Karpas-422 (cell line): ENCODE results near the gene ELFN1. TPM values are rescaled to one million over a fixed set of nuclear protein-coding genes. Genes with fewer than 3 reads are reported as not detected.

ENCODE experiments used
- DNase-seq: peaks from one replicate; pipeline ENCODE4 v3.0.0-alpha.2; 2015
- H2AFZ ChIP-seq: fragments of 200-600 bp; sonication (generic); 2 replicates; pipeline ENCODE4 v1.6.1; 2014; ENCODE audit warnings: antibody characterized with exemption, low read length, mixed read lengths
- H3K27ac ChIP-seq: fragments of 200-600 bp; sonication (generic); 2 replicates; pipeline ENCODE4 v1.5.1; 2014; ENCODE audit warnings: mild to moderate bottlenecking, low read length, moderate library complexity
- H3K27me3 ChIP-seq: fragments of 200-600 bp; sonication (generic); 2 replicates; pipeline ENCODE4 v1.6.1; 2014; ENCODE audit warnings: low read length, mixed read lengths
- H3K36me3 ChIP-seq: fragments of 200-600 bp; sonication (generic); 2 replicates; pipeline ENCODE4 v1.6.1; 2014; ENCODE audit warnings: low read length, mixed read lengths; ENCODE audit not compliant: insufficient read depth
- H3K4me1 ChIP-seq: fragments of 200-600 bp; sonication (generic); 2 replicates; pipeline ENCODE4 v1.6.1; 2014; ENCODE audit warnings: mild to moderate bottlenecking, low read length, mixed read lengths
- H3K4me2 ChIP-seq: fragments of 200-600 bp; sonication (generic); 2 replicates; pipeline ENCODE4 v1.6.1; 2014; ENCODE audit warnings: low read length, low read depth, mild to moderate bottlenecking; ENCODE audit not compliant: poor library complexity, severe bottlenecking
- H3K4me3 ChIP-seq: fragments of 200-600 bp; sonication (generic); 2 replicates; pipeline ENCODE4 v1.5.1; 2014; ENCODE audit warnings: mild to moderate bottlenecking, antibody characterized with exemption, low read length, mixed read lengths
- H3K79me2 ChIP-seq: fragments of 200-600 bp; sonication (generic); 2 replicates; pipeline ENCODE4 v1.6.1; 2014; ENCODE audit warnings: mild to moderate bottlenecking, low read length, mixed read lengths
- H3K9ac ChIP-seq: fragments of 200-600 bp; sonication (generic); 2 replicates; pipeline ENCODE4 v1.6.0; 2014; ENCODE audit warnings: low read length
- H3K9me2 ChIP-seq: fragments of 200-600 bp; sonication (generic), shearing (Covaris generic); replicated peaks from 2 replicates; pipeline ENCODE4 v1.6.0; 2014; ENCODE audit warnings: mild to moderate bottlenecking, low read length, moderate library complexity; ENCODE audit not compliant: insufficient read depth
- H3K9me3 ChIP-seq: fragments of 300-700, 200-600 bp; sonication (generic); 2 replicates; pipeline ENCODE4 v1.6.1; 2014; ENCODE audit warnings: low read length, mixed read lengths
- H4K20me1 ChIP-seq: fragments of 200-600 bp; sonication (generic); 2 replicates; pipeline ENCODE4 v1.6.1; 2014; ENCODE audit warnings: mild to moderate bottlenecking, antibody characterized with exemption, low read length, low read depth; ENCODE audit not compliant: insufficient read depth
- total RNA-seq: library from RNA; depleted of rRNA; stranded (reverse); fragments of >200 nt; shearing (Covaris generic); gene quantifications from 2 replicates; pipeline ENCODE4 v1.2.3, GENCODE V29; 2014; ENCODE audit warnings: low replicate concordance

The ELFN1 gene
- total RNA-seq, 1 experiment from 2014 or later = not detected

DNA sequence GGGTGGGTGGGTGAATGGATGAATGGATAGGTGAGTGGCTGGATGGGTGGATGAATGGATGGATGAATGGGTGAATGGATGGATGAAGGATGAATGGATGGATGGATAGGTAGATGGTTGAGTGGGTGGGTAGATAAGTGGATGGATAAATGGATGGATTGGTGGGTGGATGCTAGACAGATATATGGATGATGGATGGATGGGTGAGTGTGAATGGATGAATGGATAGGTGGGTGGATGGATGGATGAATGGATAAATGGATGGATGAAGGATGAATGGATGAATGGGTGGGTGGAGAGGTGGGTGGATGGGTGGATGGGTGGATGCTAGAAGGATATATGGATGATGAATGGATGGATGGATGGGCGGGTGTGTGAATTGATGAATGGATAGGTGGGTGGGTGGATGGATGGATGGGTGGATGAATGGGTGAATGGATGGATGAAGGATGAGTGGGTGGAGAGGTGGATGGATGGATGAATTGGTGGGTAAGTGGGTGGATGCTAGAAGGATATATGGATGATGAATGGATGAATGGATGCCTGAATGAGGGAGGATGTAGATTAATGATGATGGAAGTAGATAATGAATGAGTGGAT lies 20.4 kb downstream of the ELFN1 start:
- no peaks in the 10 kb centered on the region for H3K79me2 ChIP-seq
- no peak overlapping the region for H3K4me2 ChIP-seq
- H4K20me1 ChIP-seq = no peaks in the 10 kb centered on the region
- H3K36me3 ChIP-seq = no peaks in the 10 kb centered on the region
- H3K27ac ChIP-seq = no peak overlapping the region
- no peaks in the 10 kb centered on the region for H3K4me1 ChIP-seq
- no peak overlapping the region for H2AFZ ChIP-seq
- no peaks in the 10 kb centered on the region for H3K9me3 ChIP-seq
- H3K9me2 ChIP-seq = no peaks in the 10 kb centered on the region
- no peak for DNase-seq
- H3K9ac ChIP-seq = no peak overlapping the region
- H3K27me3 ChIP-seq = no peaks in the 10 kb centered on the region
- no peak overlapping the region for H3K4me3 ChIP-seq

DNA sequence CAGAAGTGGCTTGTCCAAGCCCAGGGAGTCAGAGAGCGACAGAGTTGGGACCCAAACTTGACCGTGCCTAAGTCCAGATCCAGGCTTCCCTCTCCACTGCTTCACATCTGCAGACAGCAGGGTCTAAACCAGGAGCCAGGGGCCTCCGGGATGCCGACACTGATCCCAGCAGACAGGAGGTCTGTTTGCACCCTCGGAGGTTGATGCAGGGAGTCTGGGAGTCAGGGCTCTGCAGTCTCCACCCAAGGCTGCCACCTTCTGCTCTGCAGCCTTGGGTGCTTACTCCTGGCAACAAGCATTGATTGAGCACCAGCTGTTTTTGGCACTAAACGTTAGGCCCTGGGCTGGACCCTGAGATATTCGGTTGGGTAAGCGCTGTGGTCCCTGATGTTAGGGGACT lies 21.0 kb downstream of the ELFN1 start:
- Histone ChIP-seq H3K79me2 (no peaks in the 10 kb centered on the region), H3K9me2 (no peaks in the 10 kb centered on the region), H3K27ac (no peak overlapping the region), H4K20me1 (no peaks in the 10 kb centered on the region), H3K4me3 (no peak overlapping the region), H2AFZ (no peak overlapping the region), H3K27me3 (no peaks in the 10 kb centered on the region), H3K9ac (no peak overlapping the region), H3K4me2 (no peak overlapping the region), H3K4me1 (no peaks in the 10 kb centered on the region), H3K9me3 (no peaks in the 10 kb centered on the region), H3K36me3 (no peaks in the 10 kb centered on the region)
- DNase-seq = no peak

DNA sequence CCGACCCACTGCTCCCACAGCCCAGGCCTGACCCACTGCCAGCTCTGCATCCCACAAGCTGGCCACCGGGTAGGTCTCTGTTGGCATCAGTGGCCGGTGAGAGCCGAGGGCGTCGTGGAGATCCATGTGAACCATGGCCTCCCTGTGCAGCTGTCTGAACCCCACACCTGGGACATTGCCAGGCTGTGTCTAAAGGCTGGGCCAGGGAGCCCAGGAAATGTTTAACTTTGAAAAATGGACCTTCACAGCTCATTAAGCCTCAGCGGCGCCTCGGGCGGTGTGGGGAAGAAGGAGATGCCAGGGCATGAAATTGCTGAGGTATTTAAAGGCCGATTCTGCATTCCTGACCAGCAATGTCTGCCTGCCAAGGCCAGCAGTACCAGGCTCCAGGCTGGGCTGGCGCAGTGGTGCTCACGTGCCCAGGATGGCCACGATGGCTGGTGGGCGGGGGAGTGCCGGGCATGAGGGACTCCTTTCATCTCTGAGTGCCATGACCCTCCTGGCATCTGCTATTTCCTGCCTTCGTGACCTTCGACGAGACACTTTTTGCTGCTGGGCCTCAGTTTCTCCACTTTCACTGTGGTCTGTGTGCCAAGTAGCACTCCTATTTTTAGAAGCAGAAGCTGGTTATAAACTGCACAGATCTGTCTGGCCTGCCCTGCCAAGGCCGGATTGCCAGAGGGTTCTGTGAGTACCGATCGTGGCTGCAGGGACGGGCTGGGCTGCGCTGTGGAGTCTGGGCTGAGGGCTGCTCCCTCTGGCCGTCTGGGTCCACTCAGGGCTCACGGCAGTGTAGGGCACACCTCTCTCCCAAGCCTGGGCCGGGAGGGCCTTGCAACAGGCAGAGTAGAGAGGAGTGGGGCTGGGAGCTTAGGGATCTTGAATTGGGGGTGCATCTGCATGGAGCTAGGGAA lies 21.8 kb downstream of the ELFN1 start:
- H4K20me1 ChIP-seq = no peaks in the 10 kb centered on the region
- no peak overlapping the region for H3K9ac ChIP-seq
- no peaks in the 10 kb centered on the region for H3K9me2 ChIP-seq
- no peak overlapping the region for H3K4me2 ChIP-seq
- no peak for DNase-seq
- H3K4me1 ChIP-seq = no peaks in the 10 kb centered on the region
- no peaks in the 10 kb centered on the region for H3K27me3 ChIP-seq
- no peak overlapping the region for H3K27ac ChIP-seq
- H3K36me3 ChIP-seq = no peaks in the 10 kb centered on the region
- no peak overlapping the region for H3K4me3 ChIP-seq
- no peak overlapping the region for H2AFZ ChIP-seq
- H3K9me3 ChIP-seq = no peaks in the 10 kb centered on the region
- no peaks in the 10 kb centered on the region for H3K79me2 ChIP-seq

DNA sequence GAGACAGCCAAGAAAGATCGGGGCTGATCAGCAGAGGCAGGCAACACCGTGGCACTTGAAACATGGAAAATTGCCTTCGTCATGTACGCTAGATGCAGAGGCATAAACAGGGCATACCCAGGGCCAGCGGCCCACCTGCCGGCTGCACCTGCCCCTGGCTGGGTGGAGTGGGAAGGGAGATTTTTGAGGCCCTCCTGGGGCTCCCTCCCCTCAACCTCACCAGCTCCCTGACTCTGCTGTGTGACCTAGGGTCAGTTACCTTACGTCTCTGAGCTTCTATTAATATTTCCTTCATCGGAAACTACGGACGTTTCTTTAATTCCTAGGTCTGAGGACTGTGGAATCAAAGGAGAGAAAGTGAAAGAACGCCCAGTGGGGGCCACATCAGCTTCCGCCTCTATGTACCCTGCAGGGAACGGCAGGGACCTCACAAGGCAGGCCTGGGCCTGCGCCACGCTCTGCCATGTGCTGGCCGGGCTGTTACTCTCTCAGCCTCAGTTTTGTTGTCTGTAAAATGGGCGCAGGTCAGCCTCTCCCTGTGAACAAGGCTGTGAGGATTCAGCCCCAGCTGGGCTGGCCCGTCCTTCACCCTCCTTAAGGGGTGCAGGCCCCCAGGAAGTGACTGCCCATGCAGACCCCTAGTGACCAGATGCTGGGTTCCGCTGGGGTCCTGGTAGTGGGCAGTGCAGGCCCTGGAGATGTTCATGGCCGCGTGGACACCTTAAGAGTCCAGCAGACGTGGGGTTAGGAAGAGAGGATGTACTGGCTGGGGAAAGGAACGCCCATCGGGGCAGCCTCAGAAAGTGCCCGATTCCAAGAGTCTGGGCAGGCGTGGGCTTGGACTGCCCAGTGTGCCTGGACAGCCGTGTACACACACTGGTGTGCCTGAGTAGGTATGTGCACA lies 22.7 kb downstream of the ELFN1 start:
- Histone ChIP-seq H3K9me2 (no peaks in the 10 kb centered on the region), H3K27me3 (no peaks in the 10 kb centered on the region)

GRCh38 chr7:1693419-1693990 lies 23.4 kb downstream of the ELFN1 start:
- H4K20me1 ChIP-seq = no peaks in the 10 kb centered on the region
- DNase-seq = no peak
- H3K27me3 ChIP-seq = no peaks in the 10 kb centered on the region
- no peaks in the 10 kb centered on the region for H3K9me3 ChIP-seq
- H3K9ac ChIP-seq = no peak overlapping the region
- no peak overlapping the region for H3K4me3 ChIP-seq
- H3K36me3 ChIP-seq = no peaks in the 10 kb centered on the region
- no peak overlapping the region for H2AFZ ChIP-seq
- H3K27ac ChIP-seq = no peak overlapping the region
- H3K79me2 ChIP-seq = no peaks in the 10 kb centered on the region
- H3K9me2 ChIP-seq = no peaks in the 10 kb centered on the region
- no peak overlapping the region for H3K4me2 ChIP-seq
- peaks cover 5% of the 10 kb centered on the region; the same call in 1 of the 2 replicates for H3K4me1 ChIP-seq

More for the DNA sequence above, 22.7 kb downstream of the ELFN1 start:
- Histone ChIP-seq H3K9me3 (no peaks in the 10 kb centered on the region), H3K4me1 (no peaks in the 10 kb centered on the region), H3K27ac (no peak overlapping the region), H3K4me2 (no peak overlapping the region), H3K36me3 (no peaks in the 10 kb centered on the region), H2AFZ (no peak overlapping the region), H4K20me1 (no peaks in the 10 kb centered on the region), H3K79me2 (no peaks in the 10 kb centered on the region), H3K4me3 (no peak overlapping the region), H3K9ac (no peak overlapping the region)
- no peak for DNase-seq

- Histone ChIP-seq H3K4me1 (peaks cover 5% of the 10 kb centered on the region; the same call in 1 of the 2 replicates), H3K9me2 (no peaks in the 10 kb centered on the region), H3K4me3 (no peak overlapping the region), H3K36me3 (no peaks in the 10 kb centered on the region), H3K79me2 (no peaks in the 10 kb centered on the region), H4K20me1 (no peaks in the 10 kb centered on the region), H3K4me2 (no peak overlapping the region), H2AFZ (no peak overlapping the region), H3K9ac (no peak overlapping the region), H3K9me3 (no peaks in the 10 kb centered on the region), H3K27me3 (no peaks in the 10 kb centered on the region), H3K27ac (no peak overlapping the region)
- no peak for DNase-seq
Observed at GRCh38 chr7:1693991-1694524, 24.0 kb downstream of the ELFN1 start.

- H2AFZ ChIP-seq = no peak overlapping the region
- H3K4me2 ChIP-seq = no peak overlapping the region
- H3K27me3 ChIP-seq = no peaks in the 10 kb centered on the region
- H4K20me1 ChIP-seq = no peaks in the 10 kb centered on the region
- H3K36me3 ChIP-seq = no peaks in the 10 kb centered on the region
- H3K9me2 ChIP-seq = no peaks in the 10 kb centered on the region
- no peak overlapping the region for H3K9ac ChIP-seq
- H3K79me2 ChIP-seq = no peaks in the 10 kb centered on the region
- no peak for DNase-seq
- H3K9me3 ChIP-seq = no peaks in the 10 kb centered on the region
- peaks cover 5% of the 10 kb centered on the region; the same call in 1 of the 2 replicates for H3K4me1 ChIP-seq
- H3K27ac ChIP-seq = no peak overlapping the region
- no peak overlapping the region for H3K4me3 ChIP-seq
Observed at GRCh38 chr7:1694611-1695511, 24.8 kb downstream of the ELFN1 start.
